H9 (cell line): ENCODE results near the gene LRRC52. TPM values are rescaled to one million over a fixed set of nuclear protein-coding genes. Genes with fewer than 3 reads are reported as not detected.

Experiments used
- DNase-seq: peaks from one replicate; pipeline ENCODE4 v3.0.0-alpha.2; 2017
- H2AFZ ChIP-seq: one replicate; pipeline ENCODE4 v1.6.1; 2013; ENCODE audit warnings: mild to moderate bottlenecking, low read length, control low read depth, moderate library complexity
- H2AK5ac ChIP-seq: 2 replicates; pipeline ENCODE4 v1.6.1; 2013; ENCODE audit warnings: low read length, control low read depth, mixed read lengths; ENCODE audit not compliant: insufficient read length
- H2BK120ac ChIP-seq: one replicate; pipeline ENCODE4 v1.6.1; 2013; ENCODE audit warnings: low read depth, mild to moderate bottlenecking, low read length, control low read depth, inconsistent platforms; ENCODE audit not compliant: poor library complexity, severe bottlenecking
- H2BK12ac ChIP-seq: 2 replicates; pipeline ENCODE4 v1.6.1; 2013; ENCODE audit warnings: low read length, control low read depth, mixed read lengths, low read depth; ENCODE audit not compliant: insufficient read length
- H2BK15ac ChIP-seq: 2 replicates; pipeline ENCODE4 v1.6.1; 2013; ENCODE audit warnings: low read depth, low read length, control low read depth
- H2BK20ac ChIP-seq: one replicate; pipeline ENCODE4 v1.6.1; 2013; ENCODE audit warnings: low read depth, mild to moderate bottlenecking, low read length, control low read depth, inconsistent platforms; ENCODE audit not compliant: poor library complexity, severe bottlenecking
- H2BK5ac ChIP-seq: 2 replicates; pipeline ENCODE4 v1.6.1; 2013; ENCODE audit warnings: low read length, control low read depth, mixed read lengths; ENCODE audit not compliant: insufficient read length
- H3K14ac ChIP-seq: 2 replicates; pipeline ENCODE4 v1.6.1; 2013; ENCODE audit warnings: low read length, control low read depth; ENCODE audit not compliant: insufficient read depth
- H3K18ac ChIP-seq: 2 replicates; pipeline ENCODE4 v1.6.1; 2013; ENCODE audit warnings: low read depth, mild to moderate bottlenecking, mixed read lengths, low read length, control low read depth; ENCODE audit not compliant: insufficient read length
- H3K23ac ChIP-seq: 2 replicates; pipeline ENCODE4 v1.6.1; 2013; ENCODE audit warnings: low read length, control low read depth, mixed read lengths, low read depth; ENCODE audit not compliant: insufficient read length
- H3K23me2 ChIP-seq: 2 replicates; pipeline ENCODE4 v1.6.1; 2013; ENCODE audit warnings: low read depth, mild to moderate bottlenecking, mixed read lengths, low read length, control low read depth; ENCODE audit not compliant: insufficient read length, poor library complexity, severe bottlenecking
- H3K27ac ChIP-seq: 2 replicates; pipeline ENCODE4 v1.5.1; 2013; ENCODE audit warnings: low read length, control low read depth, mixed read lengths, low read depth; ENCODE audit not compliant: insufficient read length
- H3K27me3 ChIP-seq: 2 replicates; pipeline ENCODE4 v1.6.1; 2013; ENCODE audit warnings: low read length, control low read depth, inconsistent platforms; ENCODE audit not compliant: insufficient read depth
- H3K4ac ChIP-seq: 2 replicates; pipeline ENCODE4 v1.6.1; 2013; ENCODE audit warnings: low read depth, mild to moderate bottlenecking, control low read depth, inconsistent platforms, low read length, moderate library complexity
- H3K4me1 ChIP-seq: 2 replicates; pipeline ENCODE4 v1.6.1; 2013; ENCODE audit warnings: low read length, control low read depth, inconsistent platforms; ENCODE audit not compliant: insufficient read depth
- H3K4me2 ChIP-seq: 2 replicates; pipeline ENCODE4 v1.6.1; 2013; ENCODE audit warnings: low read length, control low read depth, mixed read lengths; ENCODE audit not compliant: insufficient read length, insufficient read depth
- H3K56ac ChIP-seq: 2 replicates; pipeline ENCODE4 v1.6.1; 2013; ENCODE audit warnings: low read depth, mild to moderate bottlenecking, mixed read lengths, low read length, control low read depth; ENCODE audit not compliant: insufficient read length
- H3K79me1 ChIP-seq: 2 replicates; pipeline ENCODE4 v1.6.1; 2013; ENCODE audit warnings: low read depth, mild to moderate bottlenecking, moderate library complexity, low read length, control low read depth, inconsistent platforms; ENCODE audit not compliant: insufficient read depth, poor library complexity, severe bottlenecking
- H3K79me2 ChIP-seq: 2 replicates; pipeline ENCODE4 v1.6.1; 2013; ENCODE audit warnings: low read length, control low read depth, inconsistent platforms; ENCODE audit not compliant: insufficient read depth
- H3K9ac ChIP-seq: 2 replicates; pipeline ENCODE4 v1.6.1; 2013; ENCODE audit warnings: low read length, control low read depth, mixed read lengths; ENCODE audit not compliant: insufficient read length; ENCODE audit errors: extremely low read depth
- H3K9me3 ChIP-seq: one replicate; pipeline ENCODE4 v1.6.1; 2013; ENCODE audit warnings: low read depth, low read length, inconsistent platforms; ENCODE audit not compliant: control insufficient read depth
- H3T11ph ChIP-seq: one replicate; pipeline ENCODE4 v1.6.1; 2013; ENCODE audit warnings: mild to moderate bottlenecking, low read length, control low read depth, inconsistent platforms
- H4K20me1 ChIP-seq: one replicate; pipeline ENCODE4 v1.6.1; 2013; ENCODE audit not compliant: control insufficient read depth, insufficient read length, insufficient read depth
- H4K5ac ChIP-seq: 2 replicates; pipeline ENCODE4 v1.6.1; 2013; ENCODE audit warnings: low read depth, mild to moderate bottlenecking, mixed read lengths, low read length, control low read depth; ENCODE audit not compliant: insufficient read length
- H4K8ac ChIP-seq: replicated peaks from 2 replicates; pipeline ENCODE4 v1.6.1; 2013; ENCODE audit warnings: low read length, control low read depth, mixed read lengths, low read depth; ENCODE audit not compliant: insufficient read length
- H4K91ac ChIP-seq: 2 replicates; pipeline ENCODE4 v1.6.1; 2013; ENCODE audit warnings: low read depth, mild to moderate bottlenecking, moderate library complexity, mixed read lengths, low read length, control low read depth; ENCODE audit not compliant: insufficient read length
- H3K27ac Mint-ChIP-seq, 3 experiments: 2 replicates in 2 of 3; 3 replicates in 1 of 3; pipeline ENCODE4 v1.8.0; 2020 to 2021; ENCODE audit warnings: mixed read lengths in 3 of 3, mild to moderate bottlenecking in 1 of 3, moderate library complexity in 1 of 3
- H3K27me3 Mint-ChIP-seq: 2 replicates; pipeline ENCODE4 v1.8.0; 2021; ENCODE audit warnings: low read depth, mild to moderate bottlenecking, moderate library complexity, mixed read lengths
- H3K36me3 Mint-ChIP-seq, 3 experiments: 2 replicates in 2 of 3; 3 replicates in 1 of 3; pipeline ENCODE4 v1.8.0; 2020 to 2021; ENCODE audit warnings: low read depth in 3 of 3, mixed read lengths in 3 of 3; ENCODE audit not compliant: insufficient read depth in 1 of 3
- H3K4me1 Mint-ChIP-seq, 2 experiments: 2 replicates each; pipeline ENCODE4 v1.8.0; 2020; ENCODE audit warnings: mixed read lengths in 2 of 2
- H3K4me3 Mint-ChIP-seq, 2 experiments: 2 replicates in 1 of 2; 3 replicates in 1 of 2; pipeline ENCODE4 v1.8.0; 2020 to 2021; ENCODE audit warnings: mild to moderate bottlenecking in 2 of 2, mixed read lengths in 2 of 2, moderate library complexity in 1 of 2
- H3K9me3 Mint-ChIP-seq, 2 experiments: 2 replicates in 1 of 2; 3 replicates in 1 of 2; pipeline ENCODE4 v1.8.0; 2020; ENCODE audit warnings: mild to moderate bottlenecking in 2 of 2, mixed read lengths in 2 of 2, moderate library complexity in 1 of 2
- WGBS: extraction: QIAGEN DNeasy Blood & Tissue Kit; methylation state at CpG from one replicate; pipeline ENCODE4 v1.1.7; 2013; ENCODE audit warnings: missing lambda C conversion rate, low lambda C conversion rate, mixed read lengths; ENCODE audit not compliant: insufficient read length; ENCODE audit errors: extremely low coverage; 5-methylcytosine and 5-hydroxymethylcytosine counted together
- total RNA-seq: library from RNA; stranded (reverse); gene quantifications from 2 replicates; pipeline ENCODE4 v1.2.1, GENCODE V29; 2021
- TF ChIP-seq, protein P1 (sequence below): fragments of 200-600 bp; sonication (generic); conservative IDR thresholded peaks from 3 replicates; pipeline ENCODE4 v1.8.0; 2021; ENCODE audit warnings: antibody characterized with exemption, mild to moderate bottlenecking

The LRRC52 gene
- total RNA-seq, 1 experiment from 2014 or later = not detected

DNA sequence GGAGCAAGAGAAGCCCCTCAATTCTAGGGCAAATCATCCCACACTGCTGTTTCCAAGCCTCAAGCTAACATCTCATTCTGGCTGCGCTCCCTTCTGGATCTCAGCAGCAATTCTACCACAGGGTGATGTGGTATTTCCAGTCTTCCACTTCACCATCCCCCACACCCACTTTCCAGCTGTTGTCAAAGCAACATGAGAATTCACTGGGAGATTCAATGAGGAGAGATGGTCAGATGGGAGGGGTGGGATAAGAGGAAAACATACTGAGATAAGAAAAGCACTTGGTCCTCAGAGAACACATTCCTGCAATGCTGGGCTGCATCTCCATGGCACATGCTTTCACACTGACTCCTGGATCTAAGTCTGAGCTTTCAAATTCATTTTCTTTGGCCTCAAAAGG is 47.3 kb upstream of the LRRC52 start:
- Histone ChIP-seq H3K27me3 (no peaks in the 10 kb centered on the region), H3K79me2 (no peaks in the 10 kb centered on the region), H2AFZ (no peak overlapping the region), H4K91ac (no peak overlapping the region), H2AK5ac (no peak overlapping the region), H3K4ac (no peak overlapping the region), H2BK12ac (no peak overlapping the region), H4K5ac (no peak overlapping the region), H3K79me1 (no peaks in the 10 kb centered on the region), H2BK15ac (no peak overlapping the region), H3K23me2 (no peaks in the 10 kb centered on the region), H3K14ac (no peak overlapping the region), H3K9me3 (no peaks in the 10 kb centered on the region), H3K18ac (no peak overlapping the region), H2BK120ac (no peak overlapping the region), H3T11ph (no peak overlapping the region), H3K56ac (no peak overlapping the region), H3K9ac (no peak overlapping the region), H4K20me1 (no peaks in the 10 kb centered on the region), H4K8ac (no peak overlapping the region), H2BK20ac (no peak overlapping the region), H2BK5ac (no peak overlapping the region), H3K23ac (no peak overlapping the region), H3K4me2 (no peak overlapping the region), H3K4me1 (no peaks in the 10 kb centered on the region; the same call in 1 of the 2 replicates), H3K27ac (no peak overlapping the region)
- no CpG with 5 or more reads among the region's 1 CpG for WGBS
- Mint-ChIP-seq H3K36me3 (no peaks in the 10 kb centered on the region), H3K9me3 (no peaks in the 10 kb centered on the region), H3K27ac (no peak overlapping the region), H3K27me3 (peaks cover 5% of the 10 kb centered on the region), H3K4me3 (no peak overlapping the region), H3K4me1 (peaks cover 7 to 15% of the 10 kb centered on the region in 2 experiments)
- TF ChIP-seq, protein P1, sequence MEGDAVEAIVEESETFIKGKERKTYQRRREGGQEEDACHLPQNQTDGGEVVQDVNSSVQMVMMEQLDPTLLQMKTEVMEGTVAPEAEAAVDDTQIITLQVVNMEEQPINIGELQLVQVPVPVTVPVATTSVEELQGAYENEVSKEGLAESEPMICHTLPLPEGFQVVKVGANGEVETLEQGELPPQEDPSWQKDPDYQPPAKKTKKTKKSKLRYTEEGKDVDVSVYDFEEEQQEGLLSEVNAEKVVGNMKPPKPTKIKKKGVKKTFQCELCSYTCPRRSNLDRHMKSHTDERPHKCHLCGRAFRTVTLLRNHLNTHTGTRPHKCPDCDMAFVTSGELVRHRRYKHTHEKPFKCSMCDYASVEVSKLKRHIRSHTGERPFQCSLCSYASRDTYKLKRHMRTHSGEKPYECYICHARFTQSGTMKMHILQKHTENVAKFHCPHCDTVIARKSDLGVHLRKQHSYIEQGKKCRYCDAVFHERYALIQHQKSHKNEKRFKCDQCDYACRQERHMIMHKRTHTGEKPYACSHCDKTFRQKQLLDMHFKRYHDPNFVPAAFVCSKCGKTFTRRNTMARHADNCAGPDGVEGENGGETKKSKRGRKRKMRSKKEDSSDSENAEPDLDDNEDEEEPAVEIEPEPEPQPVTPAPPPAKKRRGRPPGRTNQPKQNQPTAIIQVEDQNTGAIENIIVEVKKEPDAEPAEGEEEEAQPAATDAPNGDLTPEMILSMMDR = no peak
- no peak for DNase-seq
